ENCODE data around the gene TRPV2. TPM values are rescaled to one million over a fixed set of nuclear protein-coding genes. Genes with fewer than 3 reads are reported as not detected.

The TRPV2 gene
- total RNA-seq, 1 donor from 2014 or later, result 86.5 TPM

DNA sequence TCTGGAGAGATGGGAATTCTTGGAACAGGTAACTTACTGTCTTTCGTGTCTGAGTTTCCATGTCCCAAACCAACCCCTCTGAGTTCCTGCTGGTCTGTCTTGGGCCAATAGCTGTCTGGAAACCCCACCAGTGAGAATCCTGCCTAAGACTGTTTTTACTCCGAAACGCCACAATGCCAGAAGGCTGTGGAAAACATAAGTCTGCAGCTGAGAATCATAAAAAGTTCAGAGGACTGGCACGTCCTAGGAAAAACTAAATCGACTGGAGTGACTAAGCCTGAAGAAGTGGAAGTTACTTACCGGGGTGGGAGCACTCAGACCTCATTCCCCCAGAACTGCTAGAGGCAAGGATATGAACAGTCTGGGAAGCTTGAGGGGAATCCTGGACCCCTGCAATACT, 63.3 kb downstream of the TRPV2 start:
- no peaks in the 10 kb centered on the region for H3K9me3 ChIP-seq
- H3K4me3 ChIP-seq, result no peak overlapping the region
- H3K27me3 ChIP-seq, result no peaks in the 10 kb centered on the region
- no peaks in the 10 kb centered on the region for H3K36me3 ChIP-seq
- TF ChIP-seq CTCF (IDR thresholded peaks at IDR 0.05), result no peak
- ATAC-seq (no peak), DNase-seq (no peak)
- intact Hi-C loops (cut with DNase I), result no loop called here
- H3K4me1 ChIP-seq, result no peaks in the 10 kb centered on the region
- H3K27ac ChIP-seq, result no peak overlapping the region

DNA sequence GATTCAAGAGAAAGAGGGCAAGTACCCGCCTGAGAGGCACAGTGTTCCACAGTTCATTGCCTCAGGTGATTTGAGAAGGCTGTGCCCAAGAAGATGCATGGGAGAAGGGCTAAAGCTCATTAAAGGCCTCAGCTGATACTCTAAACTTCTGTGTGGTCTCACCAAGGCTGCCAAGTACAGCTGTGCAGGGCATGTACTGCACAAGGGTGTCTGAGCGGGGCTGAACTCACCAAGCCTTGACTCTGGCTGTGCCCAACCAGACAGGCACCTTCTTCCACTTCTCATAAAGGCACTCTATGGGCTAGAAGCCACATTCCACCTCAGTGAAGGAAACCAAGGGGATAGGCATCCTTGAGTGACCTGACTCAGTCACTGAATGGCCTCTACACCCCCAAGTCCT, 63.9 kb downstream of the TRPV2 start:
- ATAC-seq, result no peak

DNA sequence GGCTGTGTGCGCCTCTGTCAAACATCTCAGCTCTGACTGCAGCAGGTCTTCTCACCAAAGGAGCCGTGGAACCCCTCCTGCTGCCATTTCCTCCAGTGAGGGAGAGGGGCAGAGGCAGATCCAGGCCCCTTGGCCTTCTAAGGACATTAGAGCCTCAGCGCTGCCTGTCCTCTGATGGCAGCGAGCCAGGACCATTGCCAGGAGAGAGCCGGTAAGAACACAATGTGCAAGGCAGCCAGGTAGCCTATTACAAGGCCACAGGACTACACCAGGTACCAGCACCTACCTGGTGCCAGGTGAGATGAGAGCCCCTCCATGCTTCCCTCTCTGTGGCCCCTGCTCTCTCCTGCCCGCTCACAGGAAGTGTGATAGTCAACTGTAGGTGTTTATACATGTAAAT, 65.6 kb downstream of the TRPV2 start:
- Histone ChIP-seq H3K4me3 (no peak overlapping the region), H3K4me1 (peaks cover 4% of the 10 kb centered on the region), H3K9me3 (no peaks in the 10 kb centered on the region), H3K27me3 (no peaks in the 10 kb centered on the region), H3K36me3 (no peaks in the 10 kb centered on the region), H3K27ac (no peak overlapping the region)
- TF ChIP-seq CTCF (IDR thresholded peaks at IDR 0.05), result no peak
- ATAC-seq (no peak), DNase-seq (no peak)
- intact Hi-C loops (cut with DNase I), result no loop called here

More for the DNA sequence above, 63.9 kb downstream of the TRPV2 start:
- Histone ChIP-seq H3K4me3 (no peak overlapping the region), H3K9me3 (no peaks in the 10 kb centered on the region), H3K27ac (no peak overlapping the region), H3K4me1 (no peaks in the 10 kb centered on the region), H3K27me3 (no peaks in the 10 kb centered on the region), H3K36me3 (no peaks in the 10 kb centered on the region)
- no peak for DNase-seq
- intact Hi-C loops (cut with DNase I), result no loop called here
- no peak for TF ChIP-seq CTCF (IDR thresholded peaks at IDR 0.05)

- Histone ChIP-seq H3K27ac (no peak overlapping the region), H3K27me3 (no peaks in the 10 kb centered on the region), H3K9me3 (no peaks in the 10 kb centered on the region), H3K4me3 (no peak overlapping the region), H3K36me3 (no peaks in the 10 kb centered on the region), H3K4me1 (peaks cover 16% of the 10 kb centered on the region)
- no peak for ATAC-seq
- DNase-seq, result no peak
- no peak for TF ChIP-seq CTCF (IDR thresholded peaks at IDR 0.05)
- intact Hi-C loops (cut with DNase I), result no loop called here
Measured at GRCh38 chr17:16482253-16482652, 66.9 kb downstream of the TRPV2 start.

- no peak for DNase-seq
- no peak overlapping the region for H3K4me3 ChIP-seq
- H3K27me3 ChIP-seq, result no peaks in the 10 kb centered on the region
- H3K36me3 ChIP-seq, result no peaks in the 10 kb centered on the region
- no peak for ATAC-seq
- H3K27ac ChIP-seq, result no peak overlapping the region
- intact Hi-C loops (cut with DNase I), result no loop called here
- no peak for TF ChIP-seq CTCF (IDR thresholded peaks at IDR 0.05)
- peaks cover 16% of the 10 kb centered on the region for H3K4me1 ChIP-seq
- H3K9me3 ChIP-seq, result no peaks in the 10 kb centered on the region
Measured at GRCh38 chr17:16483021-16483645, 67.8 kb downstream of the TRPV2 start.

All from upper lobe of right lung (tissue), 1 donor.